Measurements from ENCODE around the gene TMOD2.

The TMOD2 gene

DNA sequence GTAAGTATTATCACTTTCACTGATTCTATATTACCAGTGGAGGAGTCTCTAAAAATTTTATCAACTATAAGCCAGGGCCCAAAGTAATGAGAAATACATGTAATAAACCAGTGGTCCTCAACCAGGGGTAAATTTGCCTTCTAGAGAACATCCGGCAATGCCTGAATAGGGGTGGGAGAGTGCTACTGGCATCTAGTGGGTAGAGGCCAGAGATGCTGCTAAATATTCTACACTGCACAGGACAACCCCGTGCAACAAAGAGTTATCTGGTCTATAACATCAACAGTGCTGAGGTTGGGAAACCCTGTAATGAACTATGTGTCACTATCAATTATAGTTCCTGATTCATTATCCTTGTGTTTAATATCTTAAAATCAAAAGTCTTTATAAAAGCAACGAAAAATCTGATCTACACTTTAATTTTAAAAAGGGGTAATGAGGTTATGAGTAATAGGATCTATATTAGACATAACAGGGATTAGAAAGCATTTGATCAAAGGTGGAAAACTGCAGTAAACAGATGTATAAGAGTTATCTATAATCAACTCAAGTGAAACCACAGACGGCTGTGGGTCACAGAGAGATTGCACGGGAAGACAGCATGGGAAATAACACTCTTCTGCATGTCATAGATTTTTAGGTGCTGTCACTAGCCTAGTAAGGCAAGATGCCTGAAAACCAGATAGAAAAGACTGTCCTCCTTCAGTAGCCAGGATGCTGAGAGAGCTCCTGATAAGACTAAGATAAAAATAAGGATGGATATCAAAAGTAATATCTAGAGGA, 16.0 kb upstream of the TMOD2 start:
- no peak for DNase-seq (ENCODE audit: extremely low read depth in 1 of 2, low read depth in 1 of 2)

DNA sequence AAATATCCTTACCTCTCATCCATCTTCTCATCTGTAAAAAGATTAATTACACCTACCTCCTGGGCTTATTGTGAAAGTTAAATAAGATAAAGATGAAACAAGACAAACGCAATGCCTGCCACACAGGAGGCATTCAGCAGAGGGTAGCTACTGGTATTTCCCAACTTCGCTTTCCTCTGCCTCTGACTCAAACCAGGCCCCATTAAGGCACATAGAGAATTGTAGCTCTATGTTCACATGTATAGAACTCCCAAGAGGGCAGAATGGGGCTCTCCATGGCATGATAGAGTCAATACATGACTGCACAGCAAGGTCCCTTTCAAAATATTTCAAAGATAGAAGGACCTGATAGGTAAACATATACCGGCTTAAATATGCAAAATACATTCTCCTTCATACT, 15.3 kb upstream of the TMOD2 start:
- no peak for DNase-seq (ENCODE audit: extremely low read depth in 1 of 2, low read depth in 1 of 2)

DNA sequence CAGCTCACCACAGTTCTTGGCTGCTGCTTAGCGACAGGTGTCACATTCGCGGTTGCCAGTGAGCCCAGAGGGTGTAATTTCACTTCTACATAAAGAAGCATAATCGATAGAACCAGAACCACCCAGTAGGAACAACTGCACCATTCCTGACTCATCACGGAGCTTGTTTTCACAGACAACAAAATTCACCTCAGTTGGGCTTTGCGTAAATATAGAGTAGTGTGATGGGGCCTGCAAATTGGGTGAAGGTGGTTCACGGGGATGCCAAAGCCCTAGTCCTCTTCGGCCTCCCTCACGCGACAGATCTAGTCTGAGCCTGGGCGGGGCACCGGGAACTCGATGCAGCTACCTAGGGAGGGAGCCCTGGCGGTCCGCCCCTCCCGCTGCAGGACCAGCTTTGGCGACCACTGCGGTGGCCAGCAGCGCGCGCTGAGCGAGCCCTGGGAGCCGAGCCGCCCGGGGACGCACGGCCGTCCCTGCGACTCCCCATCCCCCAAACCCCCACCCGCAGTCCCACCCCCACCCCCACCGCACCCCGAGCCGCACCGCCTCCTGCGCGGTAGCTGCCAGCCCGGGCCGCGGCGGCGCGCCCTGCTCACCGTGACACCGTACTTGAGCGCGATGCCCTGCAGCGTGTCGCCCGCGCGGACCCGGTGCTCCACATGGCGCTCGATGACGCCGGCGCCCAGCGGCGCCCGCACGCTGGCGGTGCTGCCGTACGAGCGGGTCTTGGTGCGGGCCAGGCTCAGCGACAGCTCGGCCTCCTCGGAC, 14.5 kb upstream of the TMOD2 start:
- DNase-seq (ENCODE audit: extremely low read depth in 1 of 2, low read depth in 1 of 2) = peak in 1 of 2 donors; percentile 40

- peak in 1 of 2 donors; percentile 56 for DNase-seq (ENCODE audit: extremely low read depth in 1 of 2, low read depth in 1 of 2)
These were observed 13.7 kb upstream of the TMOD2 start, which contains the start of gene LYSMD2 for GRCh38 chr15:51737522-51738305. Gene LYSMD2 (minus strand): TSS chr15:51737655. CDS start chr15:51737622, 33 bp downstream.

DNA sequence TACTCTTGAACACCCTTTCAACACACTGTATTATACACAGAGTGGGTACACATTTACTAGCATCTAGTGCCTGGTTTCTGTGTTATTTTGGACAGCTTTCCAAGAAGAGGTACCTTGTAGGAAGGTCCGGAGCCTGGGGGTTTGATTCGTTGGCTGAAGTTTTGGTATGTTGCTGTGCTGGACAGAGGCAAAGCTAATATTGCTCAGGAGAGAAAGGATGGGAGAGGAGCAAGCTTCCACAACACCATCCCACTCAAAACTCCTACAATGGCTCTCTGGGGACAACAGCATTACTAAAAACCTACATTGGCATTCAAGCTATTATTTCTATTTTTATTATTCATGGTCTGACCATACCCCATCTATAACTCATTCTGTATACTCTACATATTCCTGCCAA, 12.8 kb upstream of the TMOD2 start:
- DNase-seq (ENCODE audit: extremely low read depth in 1 of 2, low read depth in 1 of 2) = no peak

- DNase-seq (ENCODE audit: extremely low read depth in 1 of 2, low read depth in 1 of 2) = no peak
These were observed 12.2 kb upstream of the TMOD2 start for GRCh38 chr15:51739061-51739712.

- DNase-seq (ENCODE audit: extremely low read depth in 1 of 2, low read depth in 1 of 2) = no peak
These were observed 2.1 kb upstream of the TMOD2 start for GRCh38 chr15:51749307-51749706.

DNA sequence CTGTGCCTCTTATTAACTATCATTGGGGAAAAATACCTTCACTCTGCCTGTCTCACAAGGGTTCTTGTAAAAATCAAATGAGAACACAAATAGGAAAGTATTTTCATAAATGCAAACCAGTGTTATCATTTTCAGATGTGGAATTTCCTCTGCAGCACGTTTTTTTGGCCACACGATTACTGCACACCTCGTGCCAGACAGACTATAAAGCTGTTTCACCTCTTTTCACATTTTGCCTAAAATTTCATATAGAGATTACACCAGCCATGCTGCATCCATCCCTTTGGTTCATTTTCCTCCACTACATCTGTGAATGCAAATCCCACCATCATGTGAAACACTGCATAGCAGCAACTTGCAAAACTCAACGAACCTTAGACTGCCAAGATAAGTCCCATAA, 1.2 kb upstream of the TMOD2 start:
- no peak for DNase-seq (ENCODE audit: extremely low read depth in 1 of 2, low read depth in 1 of 2)

DNA sequence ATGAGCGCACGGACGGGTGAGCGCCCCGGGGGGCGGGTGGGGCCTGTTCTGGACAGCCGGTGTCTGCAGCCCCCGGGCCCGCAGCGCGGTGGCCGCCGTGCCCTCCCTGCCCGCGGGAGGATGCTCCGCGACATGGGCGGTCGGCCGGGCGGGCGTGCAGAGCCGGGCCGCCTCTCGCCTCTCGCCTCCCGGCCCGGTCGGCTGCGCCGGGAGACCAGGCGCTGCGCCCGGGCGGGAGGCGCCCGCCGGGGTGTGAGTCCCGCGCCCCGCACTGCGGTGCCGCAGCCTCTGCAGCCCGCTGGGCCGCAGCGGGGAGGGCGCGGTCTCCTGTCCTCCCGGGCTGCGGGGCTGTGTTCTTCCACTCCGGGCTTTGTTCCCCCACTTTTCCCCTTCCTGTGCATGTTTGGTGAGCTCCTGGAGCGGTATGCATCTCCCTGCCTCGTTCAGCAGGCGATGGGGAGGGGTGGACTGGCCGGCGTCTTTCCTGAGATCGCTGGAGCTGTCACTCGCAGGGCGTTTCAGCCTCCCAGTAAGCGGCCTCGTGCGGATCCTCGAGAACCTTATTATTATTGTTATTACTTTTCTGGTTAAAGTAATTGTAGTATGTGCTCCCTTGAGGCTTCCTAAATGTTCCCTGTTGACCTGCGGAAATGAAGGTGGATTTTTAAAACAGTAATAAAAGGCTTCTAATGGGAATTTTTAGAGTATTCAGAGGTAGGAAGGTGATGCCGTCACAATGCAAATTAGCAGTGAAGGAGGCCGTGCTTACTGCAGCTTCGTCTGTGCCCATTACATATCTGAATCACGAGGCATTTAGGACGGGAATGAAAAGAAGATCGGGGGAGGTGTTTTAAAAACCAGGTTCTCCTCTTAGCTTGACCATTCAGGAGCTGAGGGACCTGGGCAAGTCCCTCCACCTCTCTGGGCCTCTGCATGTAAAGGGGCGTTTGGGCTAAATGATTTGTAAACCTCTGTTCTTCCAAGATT, 593 bp downstream of the TMOD2 start:
- DNase-seq (ENCODE audit: extremely low read depth in 1 of 2, low read depth in 1 of 2) = no peak

DNA sequence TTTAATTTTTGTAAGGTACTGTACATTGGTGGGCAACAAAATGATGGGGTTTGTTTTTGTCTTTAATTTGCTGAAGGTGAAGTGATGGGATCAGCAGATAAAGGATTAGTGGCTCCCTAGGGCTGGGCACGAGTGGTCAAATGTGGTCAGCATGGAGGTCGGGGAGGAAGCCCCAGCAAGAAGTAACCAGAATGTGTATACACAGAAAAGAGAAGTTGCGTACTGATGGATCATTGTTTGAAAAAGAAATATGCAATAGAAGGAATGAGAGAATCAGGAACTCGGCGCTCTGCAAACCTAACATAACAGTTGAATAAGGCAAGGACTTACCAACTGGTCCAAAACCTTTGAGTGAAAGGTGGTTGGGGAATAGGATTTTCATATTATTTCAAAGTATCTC, 1.5 kb downstream of the TMOD2 start:
- DNase-seq (ENCODE audit: extremely low read depth in 1 of 2, low read depth in 1 of 2) = no peak

DNA sequence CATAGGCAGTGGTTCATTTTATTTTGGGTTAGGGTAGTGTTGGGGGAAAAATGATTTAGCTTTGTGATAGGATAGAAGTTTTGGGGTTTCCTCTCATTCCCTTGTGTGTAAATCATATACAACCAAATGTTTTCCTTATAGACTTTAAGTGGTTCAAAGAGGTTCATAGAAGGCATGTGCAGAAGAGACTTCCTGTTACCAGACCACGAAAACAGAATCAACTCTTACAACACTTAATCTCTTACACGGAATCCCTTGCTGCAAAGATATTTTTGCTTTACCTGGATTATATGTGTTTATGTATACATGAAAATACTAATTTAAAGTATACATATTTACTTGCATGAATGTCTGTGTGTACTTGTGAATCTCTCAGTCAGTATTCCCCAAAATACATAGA, 2.9 kb downstream of the TMOD2 start:
- no peak for DNase-seq (ENCODE audit: extremely low read depth in 1 of 2, low read depth in 1 of 2)

DNA sequence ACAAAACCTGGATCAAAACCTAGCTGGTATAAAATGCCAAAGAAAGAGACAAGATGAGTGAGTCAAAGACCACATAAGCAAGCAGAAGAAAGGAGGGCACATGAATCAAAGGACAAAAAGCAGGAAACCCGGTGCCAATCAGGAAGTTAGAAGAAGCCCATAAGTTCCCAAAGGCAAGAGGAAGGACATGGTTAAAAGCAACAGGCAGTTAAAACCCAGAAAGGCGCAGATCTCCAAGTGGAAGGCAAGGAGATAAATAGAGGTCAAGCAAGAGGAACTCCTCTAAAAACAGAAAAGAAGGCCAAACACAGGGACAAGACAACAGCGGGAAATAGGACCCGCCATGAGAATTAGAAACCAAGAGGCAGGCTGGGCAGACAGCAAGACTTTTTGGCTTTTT, 4.4 kb downstream of the TMOD2 start:
- no peak for DNase-seq (ENCODE audit: extremely low read depth in 1 of 2, low read depth in 1 of 2)

DNA sequence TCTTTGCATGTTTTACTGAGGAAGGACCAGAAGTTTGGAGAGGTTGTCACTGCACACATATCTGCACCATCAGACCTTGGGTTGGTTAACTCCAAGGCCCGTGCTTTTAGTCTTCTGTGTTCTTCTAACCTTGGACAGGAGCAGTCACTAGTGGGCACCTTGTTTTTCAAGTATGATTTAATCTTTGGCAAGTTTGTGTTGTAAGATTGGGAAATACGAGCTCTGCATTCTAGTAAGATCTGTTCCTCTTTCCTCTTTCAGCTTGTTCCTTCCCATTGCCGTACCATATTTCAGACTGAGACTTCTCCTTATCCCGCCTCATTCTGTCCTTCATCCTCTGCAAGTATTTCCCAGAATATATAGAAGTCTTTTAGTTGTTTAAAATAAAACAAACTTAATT, 5.1 kb downstream of the TMOD2 start:
- no peak for DNase-seq (ENCODE audit: extremely low read depth in 1 of 2, low read depth in 1 of 2)

DNA sequence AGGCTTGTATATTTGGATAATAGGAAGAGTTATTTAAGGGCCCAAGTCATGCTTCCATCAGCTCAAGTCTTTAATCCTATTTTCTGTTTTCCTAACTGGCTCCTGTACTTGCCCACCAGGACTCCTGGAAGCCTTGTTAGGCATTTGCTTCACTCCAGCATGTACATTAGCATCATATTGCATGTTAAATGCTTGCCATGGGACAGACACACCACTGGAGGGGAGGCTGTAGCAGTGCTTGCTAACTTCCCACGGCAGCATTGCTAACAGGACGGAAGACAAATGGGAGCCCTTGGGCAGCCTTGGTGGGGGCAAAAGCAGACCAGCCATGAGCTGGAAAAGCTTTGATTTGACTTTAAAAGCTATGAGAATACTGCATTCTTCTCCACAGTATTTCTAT, 6.1 kb downstream of the TMOD2 start:
- no peak for DNase-seq (ENCODE audit: extremely low read depth in 1 of 2, low read depth in 1 of 2)

DNA sequence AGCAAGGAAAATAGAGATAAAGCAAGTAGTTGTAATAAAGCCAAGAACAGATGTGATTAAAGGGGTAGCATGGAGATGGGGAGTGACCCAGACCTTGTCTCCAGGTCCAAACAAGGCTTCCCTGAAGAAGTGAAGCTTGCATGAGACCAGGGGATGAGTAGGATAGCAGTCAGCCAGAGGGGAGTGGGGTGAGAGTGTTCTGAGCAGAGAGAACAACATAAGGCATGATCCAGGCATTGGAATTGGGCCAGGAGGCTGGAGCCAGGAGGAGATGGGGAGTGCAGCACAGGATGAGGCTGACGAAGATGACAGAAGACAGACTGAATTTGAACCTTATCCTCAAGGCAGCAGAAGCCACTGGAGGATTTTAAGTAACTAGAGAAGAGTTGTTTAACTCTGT, 7.2 kb downstream of the TMOD2 start:
- DNase-seq (ENCODE audit: extremely low read depth in 1 of 2, low read depth in 1 of 2) = no peak

GRCh38 chr15:51759557-51760070, 8.2 kb downstream of the TMOD2 start:
- DNase-seq (ENCODE audit: extremely low read depth in 1 of 2, low read depth in 1 of 2) = no peak

GRCh38 chr15:51760805-51761204, 9.4 kb downstream of the TMOD2 start:
- no peak for DNase-seq (ENCODE audit: extremely low read depth in 1 of 2, low read depth in 1 of 2)

DNA sequence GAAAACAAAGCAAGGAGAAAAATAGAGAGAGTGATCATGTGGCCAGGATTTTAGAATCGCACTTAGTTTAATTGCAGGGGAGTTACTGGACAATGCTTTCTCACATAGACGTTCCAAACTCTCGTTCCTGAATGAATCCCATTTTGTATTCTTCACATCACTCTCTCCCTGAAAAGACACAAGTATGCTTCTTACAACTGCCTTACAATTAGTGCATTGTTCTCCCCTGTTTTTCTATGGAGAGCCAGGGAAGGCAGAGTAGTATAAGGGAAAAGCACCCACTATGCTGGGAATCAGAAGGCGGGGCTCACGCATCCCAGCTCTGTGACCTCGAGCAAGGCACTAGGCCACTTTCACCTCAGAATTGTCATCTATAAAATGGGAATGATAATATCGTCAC, 14.4 kb downstream of the TMOD2 start:
- DNase-seq (ENCODE audit: extremely low read depth in 1 of 2, low read depth in 1 of 2) = no peak

- DNase-seq (ENCODE audit: extremely low read depth in 1 of 2, low read depth in 1 of 2) = no peak
These were observed 14.9 kb downstream of the TMOD2 start for GRCh38 chr15:51766341-51766740.

DNA sequence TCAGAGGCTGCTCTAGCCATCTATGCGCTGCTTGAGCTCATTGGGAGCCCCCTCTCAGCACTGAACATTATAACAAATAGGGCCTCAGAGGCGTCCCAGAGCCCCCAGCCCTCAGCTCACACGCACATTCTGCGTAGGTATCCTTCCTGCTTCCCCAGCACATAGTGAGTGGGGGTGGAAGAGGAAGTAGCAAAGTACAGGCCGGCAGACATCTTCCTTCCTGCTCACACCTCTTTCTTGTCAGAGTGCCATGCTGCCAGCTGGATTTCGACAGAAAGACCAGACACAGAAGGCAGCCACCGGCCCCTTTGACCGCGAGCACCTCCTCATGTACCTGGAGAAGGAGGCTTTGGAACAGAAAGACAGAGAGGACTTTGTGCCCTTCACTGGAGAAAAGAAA, 16.6 kb downstream of the TMOD2 start:
- DNase-seq (ENCODE audit: extremely low read depth in 1 of 2, low read depth in 1 of 2) = no peak
